ENCODE data around the gene VPS35L. TPM values are rescaled to one million over a fixed set of nuclear protein-coding genes. Genes with fewer than 3 reads are reported as not detected.

VPS35L gene
- total RNA-seq, 1 donor from 2014 or later, result 62.8 TPM

DNA sequence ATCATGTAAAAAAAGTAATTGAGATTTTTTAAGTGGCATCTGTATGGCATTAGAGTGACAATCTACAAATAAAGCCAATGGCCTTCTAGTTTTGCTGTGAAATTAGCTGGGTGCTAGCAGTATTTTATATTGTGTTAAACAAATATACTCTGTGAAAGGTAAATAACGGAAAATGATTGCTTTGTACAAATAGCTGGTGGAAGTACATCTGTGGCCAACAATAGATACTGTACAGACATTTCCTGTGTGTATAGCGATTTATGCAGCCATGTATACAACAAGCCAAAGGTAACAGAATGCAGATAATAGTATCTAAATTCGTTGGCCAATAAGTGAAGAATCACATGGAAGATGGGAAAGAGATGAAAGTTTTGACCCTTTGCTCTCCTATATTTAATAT lies 189.2 kb downstream of the VPS35L start:
- Histone ChIP-seq H3K36me3 (ENCODE audit: control insufficient read depth, insufficient read depth, low read length) (no peaks in the 10 kb centered on the region), H3K27me3 (ENCODE audit: control insufficient read depth, insufficient read depth, low read length) (no peaks in the 10 kb centered on the region), H3K4me3 (ENCODE audit: low read depth, low read length) (no peak overlapping the region)
- no peak for DNase-seq (ENCODE audit: low read depth)
- TF ChIP-seq, protein P1, sequence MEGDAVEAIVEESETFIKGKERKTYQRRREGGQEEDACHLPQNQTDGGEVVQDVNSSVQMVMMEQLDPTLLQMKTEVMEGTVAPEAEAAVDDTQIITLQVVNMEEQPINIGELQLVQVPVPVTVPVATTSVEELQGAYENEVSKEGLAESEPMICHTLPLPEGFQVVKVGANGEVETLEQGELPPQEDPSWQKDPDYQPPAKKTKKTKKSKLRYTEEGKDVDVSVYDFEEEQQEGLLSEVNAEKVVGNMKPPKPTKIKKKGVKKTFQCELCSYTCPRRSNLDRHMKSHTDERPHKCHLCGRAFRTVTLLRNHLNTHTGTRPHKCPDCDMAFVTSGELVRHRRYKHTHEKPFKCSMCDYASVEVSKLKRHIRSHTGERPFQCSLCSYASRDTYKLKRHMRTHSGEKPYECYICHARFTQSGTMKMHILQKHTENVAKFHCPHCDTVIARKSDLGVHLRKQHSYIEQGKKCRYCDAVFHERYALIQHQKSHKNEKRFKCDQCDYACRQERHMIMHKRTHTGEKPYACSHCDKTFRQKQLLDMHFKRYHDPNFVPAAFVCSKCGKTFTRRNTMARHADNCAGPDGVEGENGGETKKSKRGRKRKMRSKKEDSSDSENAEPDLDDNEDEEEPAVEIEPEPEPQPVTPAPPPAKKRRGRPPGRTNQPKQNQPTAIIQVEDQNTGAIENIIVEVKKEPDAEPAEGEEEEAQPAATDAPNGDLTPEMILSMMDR (IDR thresholded peaks at IDR 0.05; ENCODE audit: insufficient read depth, low read length, poor library complexity, severe bottlenecking), result no peak

DNA sequence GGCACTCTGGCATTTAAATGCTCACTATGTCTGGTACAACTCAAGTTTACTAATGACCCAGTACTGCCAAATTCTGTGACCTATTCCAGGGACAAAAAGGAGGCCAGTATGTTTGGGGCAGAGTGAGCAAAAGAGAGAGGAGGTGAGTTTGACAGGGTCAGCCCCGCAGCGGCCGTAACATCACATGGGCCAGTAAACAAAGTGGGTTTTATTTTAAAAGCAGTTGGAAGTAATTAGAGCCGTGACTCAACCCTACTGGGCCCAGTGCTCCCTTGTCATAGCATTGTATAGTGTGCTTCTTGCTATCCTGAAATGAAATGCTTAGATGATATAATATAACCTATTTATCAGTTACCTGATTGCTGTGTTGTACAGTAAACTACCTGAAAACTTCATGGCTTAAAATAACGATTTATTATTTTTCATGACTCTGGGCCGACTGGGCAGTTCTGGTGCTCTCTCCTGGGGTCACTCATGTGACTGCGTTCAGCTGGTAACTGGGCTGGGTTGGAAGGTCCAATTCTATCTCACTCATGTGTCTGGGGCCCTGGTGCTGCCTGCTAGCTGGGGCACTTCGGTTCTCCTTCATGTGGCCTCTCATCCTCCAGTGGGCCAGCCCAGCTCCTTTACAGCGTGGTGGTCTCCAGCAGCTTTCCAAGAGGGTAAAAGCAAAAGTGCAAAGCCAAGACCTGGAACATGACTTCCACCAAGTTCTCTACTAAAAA lies 189.9 kb downstream of the VPS35L start:
- H3K4me3 ChIP-seq (ENCODE audit: low read depth, low read length), result no peak overlapping the region
- DNase-seq (ENCODE audit: low read depth), result no peak
- TF ChIP-seq, protein P1 (IDR thresholded peaks at IDR 0.05; ENCODE audit: insufficient read depth, low read length, poor library complexity, severe bottlenecking), result no peak
- H3K27me3 ChIP-seq (ENCODE audit: control insufficient read depth, insufficient read depth, low read length), result no peaks in the 10 kb centered on the region
- H3K36me3 ChIP-seq (ENCODE audit: control insufficient read depth, insufficient read depth, low read length), result no peaks in the 10 kb centered on the region

DNA sequence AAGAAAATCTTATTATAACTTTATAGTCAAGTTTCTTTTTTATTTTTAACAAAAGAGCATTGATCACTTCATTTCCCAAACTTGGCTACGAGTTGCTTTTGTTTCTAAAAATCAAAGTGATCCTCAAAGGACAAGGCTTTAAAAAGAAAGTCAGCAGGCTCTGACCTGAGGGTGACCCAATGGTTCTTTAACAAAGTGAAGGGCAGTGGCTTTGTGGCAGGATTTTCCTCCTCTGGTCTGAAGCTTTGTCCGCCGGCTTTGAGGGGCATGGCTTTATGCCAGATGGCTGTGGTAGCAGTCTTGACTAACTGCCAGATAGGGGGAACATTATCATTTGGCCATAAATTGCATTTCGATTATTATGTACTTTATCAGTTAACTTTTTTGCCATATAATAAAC lies 191.1 kb downstream of the VPS35L start:
- DNase-seq (ENCODE audit: low read depth), result no peak
- no peaks in the 10 kb centered on the region for H3K36me3 ChIP-seq (ENCODE audit: control insufficient read depth, insufficient read depth, low read length)
- H3K27me3 ChIP-seq (ENCODE audit: control insufficient read depth, insufficient read depth, low read length), result no peaks in the 10 kb centered on the region
- H3K4me3 ChIP-seq (ENCODE audit: low read depth, low read length), result no peak overlapping the region
- TF ChIP-seq, protein P1 (IDR thresholded peaks at IDR 0.05; ENCODE audit: insufficient read depth, low read length, poor library complexity, severe bottlenecking), result no peak

DNA sequence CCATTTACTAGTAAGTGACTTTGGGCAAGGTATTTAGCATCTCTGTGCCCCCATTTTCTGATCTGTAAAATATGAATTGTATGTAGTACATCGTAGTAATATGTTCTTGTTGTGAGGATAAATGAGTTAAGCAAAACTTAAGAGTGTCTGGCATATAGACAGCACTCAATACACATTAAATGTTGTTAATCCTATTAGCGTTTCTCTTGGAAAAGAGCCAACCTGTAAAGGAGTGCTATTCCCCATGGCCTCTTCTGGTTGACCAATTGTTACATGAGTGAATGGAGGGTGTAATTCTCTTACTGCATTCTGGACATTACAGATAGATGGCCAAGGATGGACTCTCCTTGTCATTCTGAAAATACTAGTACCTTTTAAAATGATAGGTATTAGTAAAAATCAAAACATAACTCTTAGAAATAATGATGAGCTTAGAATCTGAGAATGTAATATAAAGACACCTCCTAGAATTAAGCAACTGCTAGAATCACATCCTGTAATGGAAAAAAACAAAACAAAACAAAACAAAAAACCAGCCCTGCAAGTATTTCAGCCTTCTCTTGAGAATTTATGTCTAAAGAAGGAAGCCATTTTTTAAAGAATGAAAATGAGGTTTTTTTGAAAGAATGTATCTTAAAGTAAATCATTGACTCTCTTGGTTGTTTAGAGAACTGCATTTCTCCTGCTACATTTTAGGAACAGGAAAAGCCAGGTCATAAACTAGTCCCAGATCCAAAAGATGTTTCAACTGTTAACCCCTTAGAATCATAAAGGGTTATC lies 193.1 kb downstream of the VPS35L start:
- TF ChIP-seq, protein P1 (IDR thresholded peaks at IDR 0.05; ENCODE audit: insufficient read depth, low read length, poor library complexity, severe bottlenecking), result no peak
- no peaks in the 10 kb centered on the region for H3K36me3 ChIP-seq (ENCODE audit: control insufficient read depth, insufficient read depth, low read length)
- no peaks in the 10 kb centered on the region for H3K27me3 ChIP-seq (ENCODE audit: control insufficient read depth, insufficient read depth, low read length)
- H3K4me3 ChIP-seq (ENCODE audit: low read depth, low read length), result no peak overlapping the region
- no peak for DNase-seq (ENCODE audit: low read depth)

DNA sequence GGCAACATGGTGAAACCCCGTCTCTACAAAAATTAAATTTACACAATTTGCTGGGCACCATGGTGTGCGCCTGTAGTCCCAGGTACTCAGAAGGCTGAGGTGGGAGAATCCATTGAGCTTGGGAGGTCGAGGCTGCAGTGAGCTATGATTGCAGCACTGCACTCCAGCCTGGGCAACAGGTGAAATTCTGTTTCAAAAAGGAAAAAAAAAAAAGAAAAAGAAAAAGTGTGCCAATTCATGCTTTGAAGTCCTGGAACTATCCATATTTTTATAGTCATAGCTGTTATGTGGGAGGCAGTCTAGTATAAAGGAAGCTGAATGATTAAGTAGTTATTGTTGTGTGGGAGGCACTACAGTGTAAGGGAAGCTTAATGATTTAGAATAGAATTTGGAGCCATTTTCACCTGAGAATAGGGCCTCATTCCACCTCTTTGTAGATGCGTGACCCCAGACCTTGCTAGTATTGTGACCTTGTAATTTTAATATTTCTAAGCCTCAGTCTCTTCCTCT lies 194.1 kb downstream of the VPS35L start:
- no peaks in the 10 kb centered on the region for H3K36me3 ChIP-seq (ENCODE audit: control insufficient read depth, insufficient read depth, low read length)
- no peak overlapping the region for H3K4me3 ChIP-seq (ENCODE audit: low read depth, low read length)
- no peaks in the 10 kb centered on the region for H3K27me3 ChIP-seq (ENCODE audit: control insufficient read depth, insufficient read depth, low read length)
- TF ChIP-seq, protein P1 (IDR thresholded peaks at IDR 0.05; ENCODE audit: insufficient read depth, low read length, poor library complexity, severe bottlenecking), result no peak
- no peak for DNase-seq (ENCODE audit: low read depth)

Other genes with a start within 250 kb of the VPS35L start
- gene TMC5, start 137.8 kb upstream of the VPS35L start, total RNA-seq, result 0.33 and 0.48 TPM in 2 replicates
- gene GDE1, start 33.6 kb upstream of the VPS35L start, total RNA-seq, result 81.5 and 81.9 TPM in 2 replicates
- gene CCP110, start 31.8 kb upstream of the VPS35L start, total RNA-seq, result 6.6 and 7.4 TPM in 2 replicates
- 22.2 and 32.8 TPM in 2 replicates for gene KNOP1, start 162.5 kb downstream of the VPS35L start, total RNA-seq
- gene IQCK, start 162.6 kb downstream of the VPS35L start, total RNA-seq, result 19.9 and 25.9 TPM in 2 replicates

Measured in kidney epithelial cell (primary cell).